NK-92 (cell line): ENCODE data around the gene ALX3.
"Not testable (repeated sequence)": the region's sequence is repeated elsewhere in the genome, so short reads cannot be mapped to it uniquely, and the experiment has no call there.

ENCODE experiments used
- DNase-seq: peaks from one replicate; lab custom pipeline; 2025; ENCODE audit not compliant: unreplicated experiment; lab: John Stamatoyannopoulos, UW

Gene ALX3

DNA sequence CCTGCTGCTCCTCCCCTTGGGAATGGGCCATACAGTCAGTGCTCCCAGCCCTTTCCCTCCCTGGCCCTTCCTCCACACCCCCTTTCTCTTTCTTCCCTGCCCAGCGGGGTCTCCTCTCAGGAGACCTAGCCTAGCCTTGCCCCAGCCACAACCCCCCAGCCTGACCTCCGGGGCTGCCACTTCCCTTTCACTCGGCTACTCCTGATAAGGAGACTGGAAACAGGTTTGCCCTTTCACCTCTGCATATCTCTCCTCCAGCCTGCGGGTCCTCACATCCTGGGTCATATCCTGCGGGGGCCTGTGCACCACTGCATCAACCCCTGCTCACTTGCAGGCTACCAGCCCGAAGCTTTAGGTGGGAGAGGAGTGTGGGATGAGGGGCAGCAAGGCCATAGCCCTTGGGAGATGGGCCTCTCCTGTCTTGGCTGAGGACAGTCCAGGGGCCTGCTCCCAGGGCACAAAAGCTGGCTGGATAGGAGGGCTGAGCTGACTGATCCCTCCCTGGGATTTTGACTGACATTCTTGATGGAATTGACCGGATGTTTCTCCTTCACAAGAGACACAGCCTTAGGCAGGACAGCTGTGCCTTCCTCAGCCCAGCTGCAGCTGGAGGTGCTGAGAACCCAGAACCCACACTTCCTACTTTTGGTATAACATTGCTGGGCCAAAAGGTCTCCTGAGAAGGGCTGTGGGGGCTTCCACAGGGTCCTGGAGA is 19.2 kb upstream of the ALX3 start:
- no peak for DNase-seq

DNA sequence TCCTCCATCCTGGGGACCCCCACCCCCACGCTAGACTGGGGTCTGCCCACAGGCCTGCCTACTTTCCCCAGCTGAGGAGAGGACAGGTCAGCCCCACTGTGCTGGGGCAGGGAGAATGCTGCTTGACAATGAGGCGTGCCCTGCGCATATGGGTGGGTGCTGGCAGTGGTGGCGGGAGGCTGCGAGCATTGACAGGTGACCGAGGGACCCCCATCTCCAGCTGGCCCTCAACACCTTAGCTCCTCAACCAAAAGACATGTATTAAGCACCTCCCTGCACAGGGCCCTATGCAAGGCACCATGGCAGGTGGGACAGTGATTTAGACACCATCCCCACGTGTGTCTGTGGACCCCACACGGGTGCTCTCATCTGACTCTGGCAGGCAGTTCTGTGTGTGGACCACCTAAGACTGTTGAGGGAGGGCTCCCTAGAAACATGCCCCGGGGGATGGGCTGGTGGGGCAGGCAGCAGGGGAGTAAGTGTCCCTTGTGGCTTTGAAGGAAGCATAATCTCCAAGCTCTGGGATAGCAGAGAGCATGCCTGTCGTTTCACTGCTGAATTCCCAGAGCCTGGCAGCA is 18.4 kb upstream of the ALX3 start:
- DNase-seq, result no peak

DNA sequence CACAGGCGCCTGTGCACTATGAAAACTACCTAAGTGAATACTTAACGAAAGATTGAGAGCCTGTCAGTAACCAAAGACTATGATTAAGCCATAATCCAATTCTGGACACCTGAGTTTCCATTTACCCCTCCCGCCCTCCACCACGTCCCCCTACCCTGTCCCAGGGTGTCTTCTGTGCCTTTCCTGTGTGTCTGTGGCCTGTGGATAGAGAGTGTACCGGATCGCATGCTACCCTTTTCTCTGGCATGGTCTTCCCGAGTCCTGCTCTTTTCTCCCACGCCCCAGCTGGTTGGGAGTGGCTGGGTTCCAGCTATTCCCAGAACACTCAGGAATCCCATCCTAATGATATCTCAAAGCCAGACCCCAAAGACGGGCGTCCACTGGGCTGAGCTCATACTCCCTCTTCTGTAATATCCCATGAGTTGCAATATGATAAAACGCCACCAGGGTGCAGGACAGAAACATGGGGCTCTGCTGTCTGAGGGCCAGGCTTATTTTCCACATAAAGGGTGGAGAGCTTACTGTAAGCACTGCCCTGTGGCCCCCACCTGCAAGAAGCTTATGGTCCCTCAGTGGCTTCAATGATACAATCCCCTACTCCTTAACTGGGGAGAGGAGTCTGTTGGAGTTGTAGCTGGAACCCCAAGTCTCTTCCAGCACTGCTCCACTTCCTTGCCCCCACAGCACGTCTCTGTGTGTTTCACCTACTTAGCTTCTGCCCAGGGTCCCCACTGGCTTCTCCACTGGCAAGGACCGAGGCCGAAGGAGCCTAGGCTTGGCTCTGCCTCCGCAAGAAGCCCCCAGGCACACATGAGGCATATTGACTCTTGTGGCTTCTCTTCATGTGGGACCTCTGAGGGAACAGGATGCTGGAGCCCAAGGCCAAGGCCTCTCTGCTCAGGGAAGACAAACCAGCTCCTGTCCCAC is 17.6 kb upstream of the ALX3 start:
- DNase-seq, result no peak

DNA sequence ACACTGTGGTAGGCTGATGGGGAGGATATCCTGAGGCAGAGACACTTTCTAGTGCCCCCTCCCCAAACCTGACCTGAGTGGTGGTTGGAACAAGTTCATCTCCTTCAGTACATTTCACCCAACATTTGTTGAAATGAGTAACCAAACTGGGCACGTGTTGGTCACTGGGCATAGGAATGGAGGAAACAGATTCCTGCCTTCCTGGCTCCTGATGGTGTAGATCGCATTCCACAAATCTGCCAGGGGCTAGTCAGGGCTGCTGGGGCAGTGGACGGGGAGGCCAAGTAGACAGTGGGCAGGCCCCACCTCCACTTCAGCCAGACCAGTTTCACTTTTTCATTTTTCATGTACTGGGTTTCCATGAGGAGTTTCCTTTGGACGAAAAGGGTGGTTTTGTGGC is 16.5 kb upstream of the ALX3 start:
- DNase-seq, result no peak

DNA sequence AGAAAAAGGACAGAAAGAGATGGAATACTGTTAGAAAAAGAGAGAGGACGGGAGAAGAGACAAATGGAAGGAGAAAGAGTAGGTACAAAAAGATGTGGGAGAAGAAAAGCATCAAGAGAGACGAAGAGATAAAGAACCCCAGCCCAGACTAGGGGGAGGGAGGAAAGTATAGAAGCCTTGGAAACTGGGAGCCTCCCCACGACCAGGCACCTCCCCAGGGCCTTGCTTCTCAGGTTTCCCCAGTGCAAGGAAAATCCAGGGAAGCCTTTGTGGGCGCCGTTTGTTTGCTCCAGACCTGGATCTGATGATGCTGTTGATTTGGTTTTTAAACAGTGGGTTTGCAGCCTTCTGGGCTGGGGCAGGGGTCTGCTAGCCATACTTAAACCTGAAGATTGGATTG is 15.2 kb upstream of the ALX3 start:
- DNase-seq, result no peak

DNA sequence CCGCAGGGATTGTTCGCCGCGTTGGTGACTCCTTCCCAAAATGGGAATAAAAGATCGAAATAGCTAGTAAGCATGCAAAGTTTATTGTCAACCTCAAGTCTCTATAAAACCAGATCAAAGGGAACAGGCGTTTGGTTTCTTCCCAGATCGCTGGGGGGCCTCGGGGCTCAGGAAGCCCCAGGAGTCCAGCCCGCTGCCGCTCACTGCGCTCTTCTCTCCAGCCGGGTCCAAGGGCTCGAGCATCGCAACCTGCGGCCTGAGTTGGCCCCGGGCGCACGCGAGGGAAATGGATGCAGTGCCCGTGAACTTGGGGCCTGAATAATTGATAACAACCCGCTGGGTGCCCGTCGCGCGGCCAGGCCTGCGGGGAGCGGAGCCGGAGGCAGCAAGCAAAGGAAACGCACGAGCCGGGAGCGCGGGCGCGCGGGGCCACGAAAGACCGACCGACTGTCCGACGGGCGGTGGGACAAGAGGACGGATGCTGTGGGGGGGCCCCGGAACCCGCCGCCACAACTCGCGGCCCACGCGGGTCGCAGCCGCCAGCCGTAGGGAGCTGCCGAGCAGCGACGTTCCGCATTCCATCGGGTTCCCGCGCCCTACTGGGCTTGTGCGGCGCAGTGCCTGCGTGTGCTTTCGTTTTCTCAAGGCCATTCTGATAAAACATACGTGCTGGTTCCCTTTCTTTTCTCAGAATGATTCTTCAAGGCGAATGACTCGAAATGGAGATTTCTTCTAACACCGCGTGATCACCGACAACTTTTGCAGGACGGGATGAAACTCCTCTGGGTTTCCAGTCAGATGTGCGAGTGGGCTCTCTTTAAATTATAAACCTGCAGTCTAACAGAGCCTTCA is 14.0 kb upstream of the ALX3 start:
- DNase-seq, result no peak

DNA sequence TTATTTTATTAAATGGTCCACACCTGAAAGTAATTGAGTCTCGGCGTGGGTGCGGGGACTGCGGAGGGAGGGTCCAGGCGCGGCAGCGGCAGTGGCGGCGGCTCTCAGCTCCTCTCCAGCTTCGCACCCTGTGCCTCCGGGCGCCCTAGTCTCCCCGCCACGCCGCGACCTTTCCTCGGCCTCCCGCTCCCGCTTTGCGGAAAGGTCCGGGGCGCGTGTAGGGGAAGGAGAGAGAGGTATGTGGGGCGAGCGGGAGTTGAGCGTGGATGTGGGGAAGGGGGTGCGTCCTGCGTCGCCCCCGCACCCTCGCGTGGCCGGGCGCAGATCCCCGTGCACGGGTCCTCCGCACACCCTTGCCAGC is 13.4 kb upstream of the ALX3 start:
- no peak for DNase-seq

DNA sequence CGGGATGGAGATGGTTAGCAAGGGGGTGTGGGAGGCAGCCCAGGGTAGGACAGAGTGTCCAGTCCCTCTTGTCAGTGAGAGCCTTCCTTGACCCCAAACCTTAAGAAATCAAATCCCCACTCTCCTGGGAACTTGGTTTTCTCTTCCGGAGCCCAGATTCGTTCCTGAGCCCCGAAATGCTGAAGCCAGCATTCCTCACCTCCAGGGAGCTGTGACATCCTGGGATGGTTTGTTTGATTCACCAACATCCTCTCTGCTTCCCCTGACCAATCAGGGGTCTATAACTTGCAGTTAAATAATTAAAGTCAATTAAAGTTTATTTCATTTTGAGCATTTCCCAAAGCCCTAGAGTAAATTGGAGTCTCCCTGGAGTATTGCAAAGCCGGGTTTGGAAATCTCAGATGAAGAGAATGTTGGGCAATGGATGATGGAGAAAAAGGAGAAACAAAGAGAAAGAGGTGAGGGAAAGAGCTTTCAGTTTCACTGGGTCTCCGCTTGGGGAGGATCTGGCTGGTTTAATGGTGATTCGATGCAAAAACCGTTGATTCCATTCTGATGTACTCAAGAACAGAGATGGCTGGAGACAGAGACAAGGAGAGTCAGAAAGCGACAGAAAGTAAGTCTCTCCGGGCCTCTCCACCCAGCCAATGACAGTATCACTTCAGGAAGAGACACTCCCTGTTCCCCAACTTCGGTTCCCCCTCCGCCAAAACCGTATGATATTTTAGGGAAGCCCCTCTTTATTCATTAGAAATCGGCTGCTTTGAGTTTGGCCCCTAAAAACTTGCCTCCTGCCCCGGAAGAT is 12.8 kb upstream of the ALX3 start:
- DNase-seq, result no peak

DNA sequence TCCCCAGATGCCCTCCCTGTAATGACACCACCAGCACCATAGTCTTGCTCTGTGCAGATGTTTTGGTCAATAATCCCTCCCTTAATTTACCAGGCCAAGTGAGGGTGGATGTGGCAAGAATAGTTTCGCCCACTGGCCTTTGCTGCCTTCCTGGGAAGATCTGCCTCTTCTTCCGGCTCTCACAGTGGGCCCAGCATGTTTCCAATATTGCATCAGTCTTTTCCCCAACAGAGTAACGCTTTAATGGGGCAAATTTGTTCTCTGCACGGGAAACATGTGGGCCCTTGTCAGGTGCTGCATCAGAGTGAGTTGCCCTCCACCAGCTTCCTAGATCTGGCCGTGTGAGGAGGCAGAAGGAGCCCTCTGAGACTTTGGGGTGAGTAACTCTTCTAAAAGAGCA is 12.0 kb upstream of the ALX3 start:
- no peak for DNase-seq

DNA sequence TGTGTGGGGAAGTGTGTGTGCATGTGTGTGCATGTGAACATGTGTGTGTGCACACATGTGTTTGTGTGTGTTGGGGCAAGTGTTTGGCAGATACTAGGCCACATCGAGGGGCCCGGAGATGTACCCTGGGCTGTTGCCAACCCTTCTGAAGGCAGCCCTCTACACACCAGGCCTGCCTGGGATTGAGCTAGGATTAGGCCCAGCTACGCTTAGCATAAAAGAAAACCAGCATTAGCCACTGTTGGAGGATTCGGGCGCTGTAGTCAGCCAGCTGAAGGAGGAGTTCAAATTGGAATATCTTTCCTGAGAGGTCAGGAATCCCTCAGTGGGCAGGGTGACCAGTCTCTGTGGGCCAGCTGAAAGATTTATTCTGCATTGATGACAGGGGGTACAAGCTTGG is 10.6 kb upstream of the ALX3 start:
- no peak for DNase-seq

DNA sequence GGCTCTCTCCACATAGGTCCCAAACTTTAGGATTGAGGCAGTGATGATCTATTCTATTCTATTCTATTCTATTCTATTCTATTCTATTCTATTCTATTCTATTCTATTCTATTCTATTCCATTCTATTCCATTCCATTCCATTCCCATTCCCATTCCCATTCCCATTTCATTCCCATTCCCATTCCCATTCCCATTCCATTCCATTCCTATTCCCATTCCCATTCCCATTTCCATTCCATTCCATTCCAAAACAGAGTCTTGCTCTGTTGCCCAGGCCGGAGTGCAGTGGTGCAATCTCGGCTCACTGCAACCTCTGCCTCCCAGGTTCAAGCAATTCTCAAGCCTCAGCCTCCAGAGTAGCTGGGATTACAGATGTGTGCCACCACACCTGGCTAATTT is 9.5 kb upstream of the ALX3 start:
- DNase-seq, result not testable (repeated sequence)

DNA sequence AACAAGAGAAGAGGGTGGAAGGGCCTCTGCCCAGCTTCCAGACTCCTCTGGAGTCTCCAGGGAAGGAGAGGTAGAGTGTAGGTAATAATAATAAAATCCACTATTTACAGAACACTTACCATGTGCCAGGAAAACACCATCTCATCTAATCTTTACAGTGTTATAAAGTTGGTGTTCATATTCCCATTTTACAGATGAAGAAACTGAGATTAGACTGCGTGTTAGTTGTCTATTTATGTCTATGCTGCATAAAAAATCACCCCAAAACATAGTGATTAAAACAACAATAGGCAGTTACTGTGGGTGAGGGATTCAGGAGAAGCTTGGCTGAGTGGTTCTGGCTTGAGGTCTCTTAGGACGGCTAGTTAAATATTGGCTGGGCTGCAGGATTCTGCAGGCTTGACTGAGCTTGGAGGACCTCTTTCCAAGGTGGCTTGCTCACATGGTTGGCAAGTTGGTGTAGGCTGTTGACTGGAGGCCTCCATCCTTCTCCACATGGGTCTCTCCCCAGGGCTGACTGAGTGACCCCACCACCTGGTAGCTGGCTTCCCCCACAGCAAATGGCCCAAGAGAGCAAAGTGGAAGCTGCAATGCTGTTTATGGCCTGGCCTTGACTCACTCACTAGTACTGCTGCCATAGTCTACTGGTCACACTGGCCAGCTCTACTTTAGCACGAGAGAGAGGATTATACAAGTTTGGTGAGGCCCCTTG is 6.5 kb upstream of the ALX3 start:
- no peak for DNase-seq

DNA sequence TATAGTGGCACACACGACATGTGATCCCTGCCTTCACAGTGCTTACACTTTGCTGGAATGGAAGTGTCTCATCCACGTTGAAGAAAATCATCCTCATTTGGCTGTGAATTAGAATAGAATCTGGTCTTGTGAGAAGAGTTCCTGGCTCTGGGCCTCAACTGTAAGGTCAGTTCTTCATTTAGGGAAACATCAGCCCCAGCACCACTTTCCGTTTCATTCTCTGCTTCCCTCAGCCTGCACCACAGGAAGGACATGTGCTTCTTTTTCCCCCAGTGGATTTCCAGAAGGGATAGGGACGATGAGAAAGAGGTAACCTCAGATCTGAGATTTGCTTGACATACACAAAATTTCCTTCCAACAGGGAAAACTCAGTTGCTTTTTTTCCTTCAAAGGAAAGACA is 3.7 kb upstream of the ALX3 start:
- DNase-seq, result no peak

DNA sequence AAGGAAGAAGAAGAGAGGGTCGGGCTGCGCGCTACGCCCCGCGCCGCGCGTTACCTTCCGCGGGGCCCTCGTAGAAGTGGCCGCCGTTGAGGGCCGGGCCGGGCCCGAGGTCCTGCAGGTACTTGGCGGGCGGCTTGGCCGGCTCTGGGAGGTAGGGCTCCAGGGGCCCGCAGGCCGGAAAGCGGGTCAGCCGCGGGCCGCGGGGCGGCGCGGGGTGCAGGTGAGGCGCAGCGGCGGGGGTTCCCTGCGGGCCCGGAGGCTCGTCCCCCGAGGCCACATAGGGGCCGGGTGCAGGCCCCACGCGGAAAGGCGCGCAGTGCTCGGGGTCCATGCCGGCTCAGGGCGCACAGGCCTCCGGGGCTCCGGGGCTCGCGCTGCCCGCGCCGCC is 196 bp downstream of the ALX3 start:
- no peak for DNase-seq

DNA sequence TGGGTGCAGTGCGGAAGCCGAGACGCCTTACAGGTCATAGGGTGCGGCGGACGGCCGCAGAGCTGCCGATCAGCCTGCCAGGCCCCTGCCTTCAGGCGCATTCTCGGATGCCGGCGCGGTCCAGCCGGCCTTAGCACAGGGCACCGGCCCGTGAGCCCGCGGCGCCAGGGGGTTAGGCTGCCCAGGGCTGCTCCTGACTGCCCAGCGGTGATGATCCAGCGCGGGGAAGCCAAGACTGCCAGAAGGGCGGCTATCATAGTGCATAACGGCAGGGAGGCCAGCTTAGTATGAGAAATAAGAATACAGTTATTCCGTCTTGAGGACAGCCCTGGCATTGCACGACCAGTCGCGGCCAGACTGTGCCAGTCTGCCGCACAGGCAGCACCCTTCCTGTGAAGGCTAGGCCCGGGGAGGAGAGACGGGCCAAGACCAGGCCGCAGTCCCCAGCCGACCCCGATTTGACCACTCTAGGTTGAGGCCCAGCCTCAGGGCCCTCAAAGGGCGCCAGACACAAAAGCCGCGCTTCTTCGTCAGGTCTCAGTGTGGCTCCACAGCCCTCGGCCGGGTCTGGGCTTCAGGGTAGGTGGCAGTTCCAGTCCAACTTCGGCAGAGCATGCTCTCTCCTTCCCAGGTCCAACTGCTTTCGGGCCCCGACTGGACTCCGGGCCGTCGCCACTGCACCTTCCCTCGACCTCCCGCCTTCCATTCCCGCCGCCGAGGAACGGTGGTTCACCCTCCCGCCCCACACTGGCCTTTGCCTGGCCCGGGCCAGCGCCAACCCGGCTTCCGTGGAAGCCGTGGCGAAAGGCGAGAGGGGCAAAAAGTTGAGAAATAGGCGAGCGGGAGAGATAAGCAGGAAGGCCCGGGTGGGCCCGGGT is 829 bp downstream of the ALX3 start:
- no peak for DNase-seq

DNA sequence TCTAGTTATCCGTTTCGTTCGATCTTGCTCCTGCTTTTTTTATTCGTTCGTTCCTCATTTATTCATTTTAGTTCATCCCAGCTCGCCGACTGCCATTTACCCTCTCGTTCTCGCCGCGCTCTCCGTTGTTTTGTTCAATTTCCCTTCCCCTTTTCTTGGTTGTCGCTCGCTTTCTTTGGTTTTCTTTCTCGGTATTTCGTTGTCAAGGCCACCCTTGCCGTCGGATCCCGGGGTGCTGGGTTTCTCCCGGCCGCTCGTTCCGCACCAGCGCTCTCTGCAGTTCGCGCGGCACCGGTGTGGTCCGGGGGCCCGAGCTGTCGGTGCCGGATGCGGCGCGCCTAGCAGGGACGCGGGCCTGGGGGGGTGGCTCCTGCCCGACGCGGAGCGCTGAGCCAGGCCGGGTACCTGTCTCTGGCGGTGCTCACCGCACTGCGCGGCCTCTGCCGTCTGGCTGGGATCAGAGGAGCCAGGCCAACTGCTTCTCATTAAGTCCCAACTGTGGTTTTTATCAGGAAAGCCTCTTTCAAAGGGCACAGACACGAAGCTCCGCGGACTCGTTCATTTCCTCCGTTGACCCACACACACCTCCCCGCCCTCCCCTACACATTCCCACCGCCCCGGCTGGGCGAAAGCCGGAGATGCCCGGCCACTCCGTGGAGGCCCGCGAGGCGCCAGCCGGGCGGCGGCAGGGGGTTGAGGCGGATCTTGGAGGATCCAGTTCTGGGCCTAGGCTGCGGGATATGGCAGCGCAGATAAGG is 1.6 kb downstream of the ALX3 start:
- no peak for DNase-seq

DNA sequence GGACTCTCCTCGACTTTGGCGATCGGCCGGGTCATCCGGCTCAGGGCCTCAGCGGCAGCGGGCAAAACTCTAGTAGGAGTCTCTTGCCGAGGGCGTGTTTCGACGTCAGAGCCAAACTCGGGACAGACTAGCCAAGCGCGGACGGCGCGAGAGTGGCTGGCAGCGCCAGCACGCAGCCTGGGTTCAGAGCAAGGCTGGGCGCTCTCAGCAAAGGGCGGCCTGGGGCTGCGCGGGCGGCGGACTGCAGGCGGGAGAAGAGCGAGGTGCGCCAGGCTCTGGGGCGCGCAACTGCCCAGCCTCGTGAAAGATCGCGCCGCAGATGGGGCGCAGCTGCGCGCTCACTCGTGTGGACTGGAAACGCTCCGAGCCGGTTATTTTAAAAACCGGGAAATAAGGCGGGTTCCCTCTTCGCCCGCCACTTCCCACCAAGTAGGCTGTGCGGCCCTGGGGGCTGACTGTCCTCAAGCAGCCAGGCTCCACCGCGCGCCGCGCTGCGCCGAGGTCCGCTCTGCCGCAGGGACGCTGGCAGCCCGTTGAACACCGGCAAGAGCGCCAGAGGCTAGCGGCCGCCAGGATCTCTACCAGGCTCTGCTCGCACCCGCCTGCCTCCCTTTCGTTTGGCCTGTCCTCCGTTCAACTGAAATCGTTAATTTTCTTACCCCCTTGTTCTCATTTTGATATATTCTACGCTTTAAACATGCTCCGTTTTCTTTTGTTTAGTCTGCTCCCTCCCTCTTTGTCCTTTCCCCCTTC is 2.4 kb downstream of the ALX3 start:
- DNase-seq, result no peak
